ENCODE results near the gene PROX2.

PROX2 gene

GRCh38 chr14:74834692-74835392, 41.1 kb downstream of the PROX2 start:
- no peak overlapping the region for H3K27ac ChIP-seq
- no peak for TF ChIP-seq CTCF (IDR thresholded peaks at IDR 0.05)
- H3K4me1 ChIP-seq (ENCODE audit: control insufficient read depth in 1 of 2, insufficient read depth in 1 of 2, low read depth in 1 of 2, low read length in 1 of 2), result no peaks in the 10 kb centered on the region
- H3K9me3 ChIP-seq, result no peaks in the 10 kb centered on the region
- H3K36me3 ChIP-seq, result peaks cover 39% of the 10 kb centered on the region
- H3K4me3 ChIP-seq (ENCODE audit: low read depth in 1 of 2, low read length in 1 of 2), result no peak overlapping the region
- no peaks in the 10 kb centered on the region for H3K27me3 ChIP-seq

GRCh38 chr14:74832849-74833248, 43.1 kb downstream of the PROX2 start:
- Histone ChIP-seq H3K27ac (no peak overlapping the region), H3K36me3 (peaks cover 51% of the 10 kb centered on the region), H3K9me3 (no peaks in the 10 kb centered on the region), H3K4me3 (ENCODE audit: low read depth in 1 of 2, low read length in 1 of 2) (no peak overlapping the region), H3K27me3 (no peaks in the 10 kb centered on the region), H3K4me1 (ENCODE audit: control insufficient read depth in 1 of 2, insufficient read depth in 1 of 2, low read depth in 1 of 2, low read length in 1 of 2) (no peaks in the 10 kb centered on the region)
- no peak for TF ChIP-seq CTCF (IDR thresholded peaks at IDR 0.05)

- Histone ChIP-seq H3K9me3 (no peaks in the 10 kb centered on the region), H3K27me3 (no peaks in the 10 kb centered on the region), H3K4me1 (ENCODE audit: control insufficient read depth in 1 of 2, insufficient read depth in 1 of 2, low read depth in 1 of 2, low read length in 1 of 2) (no peaks in the 10 kb centered on the region), H3K4me3 (ENCODE audit: low read depth in 1 of 2, low read length in 1 of 2) (no peak overlapping the region), H3K36me3 (peaks cover 48% of the 10 kb centered on the region), H3K27ac (no peak overlapping the region)
- no peak for TF ChIP-seq CTCF (IDR thresholded peaks at IDR 0.05)
Observed at GRCh38 chr14:74829251-74829650, 46.7 kb downstream of the PROX2 start.

GRCh38 chr14:74826574-74826973, 49.4 kb downstream of the PROX2 start:
- Histone ChIP-seq H3K4me3 (ENCODE audit: low read depth in 1 of 2, low read length in 1 of 2) (no peak overlapping the region), H3K36me3 (peaks cover 54% of the 10 kb centered on the region), H3K4me1 (ENCODE audit: control insufficient read depth in 1 of 2, insufficient read depth in 1 of 2, low read depth in 1 of 2, low read length in 1 of 2) (no peaks in the 10 kb centered on the region), H3K27me3 (no peaks in the 10 kb centered on the region), H3K27ac (no peak overlapping the region), H3K9me3 (no peaks in the 10 kb centered on the region)
- no peak for TF ChIP-seq CTCF (IDR thresholded peaks at IDR 0.05)
